ENCODE data around the gene TPM3. TPM values are rescaled to one million over a fixed set of nuclear protein-coding genes. Genes with fewer than 3 reads are reported as not detected.
A peak's percentile ranks its signal among the peaks of the same experiment; 100 is the strongest.
"Not testable (repeated sequence)": the region's sequence is repeated elsewhere in the genome, so short reads cannot be mapped to it uniquely, and the experiment has no call there.

TPM3 gene
- total and polyA plus RNA-seq, 2 donors, result 304 to 315 TPM

DNA sequence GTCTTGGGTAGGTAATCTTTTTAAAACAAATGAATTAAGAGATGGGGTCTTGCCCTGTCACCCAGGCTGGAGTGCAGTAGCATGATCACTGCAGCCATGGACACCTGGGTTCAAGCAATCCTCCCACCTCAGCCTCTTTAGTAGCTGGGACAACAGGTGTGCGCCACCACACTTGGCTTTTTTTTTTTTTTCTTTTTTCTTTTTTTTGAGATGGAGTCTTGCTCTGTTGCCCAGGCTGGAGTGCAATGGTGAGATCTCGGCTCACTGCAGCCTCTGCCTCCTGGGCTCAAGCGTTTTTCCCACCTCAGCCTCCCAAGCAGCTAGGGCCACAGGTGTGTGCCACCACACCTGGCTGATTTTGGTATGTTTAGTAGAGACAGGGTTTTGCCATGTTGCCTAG is 39.2 kb upstream of the TPM3 start:
- DNase-seq (ENCODE audit: low read depth in 6 of 9, low spot score in 9 of 9); H3K4me3 ChIP-seq (ENCODE audit: low read length in 2 of 2); H3K27me3 ChIP-seq (ENCODE audit: control insufficient read depth in 2 of 2, insufficient read depth in 1 of 2, low read length in 1 of 2); H3K4me1 ChIP-seq (ENCODE audit: control insufficient read depth in 2 of 2, insufficient read depth in 2 of 2, low read length in 2 of 2); H3K9me3 ChIP-seq (ENCODE audit: control insufficient read depth in 2 of 2, insufficient read depth in 1 of 2, low read length in 1 of 2); H3K27ac ChIP-seq (ENCODE audit: low read depth in 1 of 2, low read length in 1 of 2): not testable (repeated sequence)
- 100% methylated on average over 3 of the region's 3 CpGs for WGBS
- peaks cover 48 to 89% of the 10 kb centered on the region in 2 donors for H3K36me3 ChIP-seq (ENCODE audit: control insufficient read depth in 2 of 2, insufficient read depth in 2 of 2, low read length in 1 of 2)

GRCh38 chr1:154225370-154225769 is 33.5 kb upstream of the TPM3 start:
- Histone ChIP-seq H3K36me3 (ENCODE audit: control insufficient read depth in 2 of 2, insufficient read depth in 2 of 2, low read length in 1 of 2) (peaks cover 33 to 52% of the 10 kb centered on the region in 2 donors), H3K4me3 (ENCODE audit: low read length in 2 of 2) (no peak overlapping the region), H3K27ac (ENCODE audit: low read depth in 1 of 2, low read length in 1 of 2) (no peak overlapping the region), H3K9me3 (ENCODE audit: control insufficient read depth in 2 of 2, insufficient read depth in 1 of 2, low read length in 1 of 2) (no peaks in the 10 kb centered on the region), H3K27me3 (ENCODE audit: control insufficient read depth in 2 of 2, insufficient read depth in 1 of 2, low read length in 1 of 2) (no peaks in the 10 kb centered on the region), H3K4me1 (ENCODE audit: control insufficient read depth in 2 of 2, insufficient read depth in 2 of 2, low read length in 2 of 2) (peaks cover 0 to 11% of the 10 kb centered on the region in 2 donors)
- WGBS, result 96% methylated on average over 2 of the region's 2 CpGs
- DNase-seq (ENCODE audit: low read depth in 6 of 9, low spot score in 9 of 9), result no peak

GRCh38 chr1:154223621-154224020 is 31.7 kb upstream of the TPM3 start:
- no peak for DNase-seq (ENCODE audit: low read depth in 6 of 9, low spot score in 9 of 9)
- Histone ChIP-seq H3K4me1 (ENCODE audit: control insufficient read depth in 2 of 2, insufficient read depth in 2 of 2, low read length in 2 of 2) (peaks cover 10 to 19% of the 10 kb centered on the region in 2 donors), H3K27me3 (ENCODE audit: control insufficient read depth in 2 of 2, insufficient read depth in 1 of 2, low read length in 1 of 2) (no peaks in the 10 kb centered on the region), H3K9me3 (ENCODE audit: control insufficient read depth in 2 of 2, insufficient read depth in 1 of 2, low read length in 1 of 2) (no peaks in the 10 kb centered on the region), H3K27ac (ENCODE audit: low read depth in 1 of 2, low read length in 1 of 2) (no peak overlapping the region), H3K36me3 (ENCODE audit: control insufficient read depth in 2 of 2, insufficient read depth in 2 of 2, low read length in 1 of 2) (peaks cover 18 to 42% of the 10 kb centered on the region in 2 donors), H3K4me3 (ENCODE audit: low read length in 2 of 2) (no peak overlapping the region)
- 93% methylated on average over 2 of the region's 2 CpGs for WGBS

- H3K4me3 ChIP-seq (ENCODE audit: low read length in 2 of 2), result no peak overlapping the region
- no peaks in the 10 kb centered on the region for H3K9me3 ChIP-seq (ENCODE audit: control insufficient read depth in 2 of 2, insufficient read depth in 1 of 2, low read length in 1 of 2)
- H3K36me3 ChIP-seq (ENCODE audit: control insufficient read depth in 2 of 2, insufficient read depth in 2 of 2, low read length in 1 of 2), result peaks cover 13 to 42% of the 10 kb centered on the region in 2 donors
- no peak overlapping the region for H3K27ac ChIP-seq (ENCODE audit: low read depth in 1 of 2, low read length in 1 of 2)
- H3K4me1 ChIP-seq (ENCODE audit: control insufficient read depth in 2 of 2, insufficient read depth in 2 of 2, low read length in 2 of 2), result peaks cover 12 to 19% of the 10 kb centered on the region in 2 donors
- H3K27me3 ChIP-seq (ENCODE audit: control insufficient read depth in 2 of 2, insufficient read depth in 1 of 2, low read length in 1 of 2), result no peaks in the 10 kb centered on the region
- DNase-seq (ENCODE audit: low read depth in 6 of 9, low spot score in 9 of 9), result no peak
- WGBS, result 99% methylated on average over 1 of the region's 1 CpG
Measured at GRCh38 chr1:154222918-154223317, 31.0 kb upstream of the TPM3 start.

GRCh38 chr1:154222518-154222917 is 30.6 kb upstream of the TPM3 start:
- H3K4me1 ChIP-seq (ENCODE audit: control insufficient read depth in 2 of 2, insufficient read depth in 2 of 2, low read length in 2 of 2), result peaks cover 12 to 19% of the 10 kb centered on the region in 2 donors
- 90% methylated on average over 1 of the region's 1 CpG for WGBS
- no peaks in the 10 kb centered on the region for H3K27me3 ChIP-seq (ENCODE audit: control insufficient read depth in 2 of 2, insufficient read depth in 1 of 2, low read length in 1 of 2)
- no peak overlapping the region for H3K4me3 ChIP-seq (ENCODE audit: low read length in 2 of 2)
- no peak for DNase-seq (ENCODE audit: low read depth in 6 of 9, low spot score in 9 of 9)
- H3K36me3 ChIP-seq (ENCODE audit: control insufficient read depth in 2 of 2, insufficient read depth in 2 of 2, low read length in 1 of 2), result peaks cover 10 to 42% of the 10 kb centered on the region in 2 donors
- H3K9me3 ChIP-seq (ENCODE audit: control insufficient read depth in 2 of 2, insufficient read depth in 1 of 2, low read length in 1 of 2), result no peaks in the 10 kb centered on the region
- no peak overlapping the region for H3K27ac ChIP-seq (ENCODE audit: low read depth in 1 of 2, low read length in 1 of 2)

DNA sequence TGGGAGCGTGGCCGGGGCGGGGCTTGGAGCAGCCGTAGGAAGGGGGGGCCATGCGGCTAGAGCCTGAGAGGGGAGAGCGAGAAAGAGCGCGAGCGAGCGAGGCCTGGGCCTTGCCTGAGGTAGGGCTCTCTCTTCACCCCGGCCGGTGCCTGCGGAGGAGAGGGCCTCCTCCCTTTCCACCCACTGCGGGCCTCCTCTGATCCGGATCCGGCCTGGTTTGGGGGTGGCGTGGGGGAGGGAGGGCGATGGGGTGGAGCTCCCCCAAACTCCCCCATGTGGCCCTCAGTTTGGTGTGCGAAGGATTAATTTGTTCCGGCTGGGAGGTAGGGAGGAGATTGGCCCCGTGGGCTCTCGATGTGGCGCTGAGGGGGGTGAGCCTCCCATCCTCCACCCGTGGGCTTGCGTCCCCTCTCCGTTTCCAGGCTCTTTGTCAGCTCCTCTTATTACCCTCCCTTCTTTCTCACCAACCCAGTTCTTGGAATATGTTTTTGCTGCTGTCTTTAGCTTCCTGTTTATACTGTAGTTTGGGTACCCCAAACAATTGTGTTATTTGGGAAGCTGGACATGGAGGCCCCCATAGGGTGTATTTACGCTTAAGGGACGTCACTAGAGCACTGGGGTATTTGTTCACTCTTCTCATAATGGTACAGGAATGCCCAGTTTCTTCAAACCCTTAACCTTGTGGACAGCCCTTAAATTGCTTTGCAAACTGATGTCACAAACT is 29.5 kb upstream of the TPM3 start:
- Histone ChIP-seq H3K4me3 (ENCODE audit: low read length in 2 of 2) (peak overlapping the region; percentile 85), H3K27me3 (ENCODE audit: control insufficient read depth in 2 of 2, insufficient read depth in 1 of 2, low read length in 1 of 2) (no peaks in the 10 kb centered on the region), H3K27ac (ENCODE audit: low read depth in 1 of 2, low read length in 1 of 2) (peak overlapping the region; percentile 90 to 97), H3K4me1 (ENCODE audit: control insufficient read depth in 2 of 2, insufficient read depth in 2 of 2, low read length in 2 of 2) (peaks cover 12 to 19% of the 10 kb centered on the region in 2 donors), H3K9me3 (ENCODE audit: control insufficient read depth in 2 of 2, insufficient read depth in 1 of 2, low read length in 1 of 2) (no peaks in the 10 kb centered on the region), H3K36me3 (ENCODE audit: control insufficient read depth in 2 of 2, insufficient read depth in 2 of 2, low read length in 1 of 2) (peaks cover 4 to 40% of the 10 kb centered on the region in 2 donors)
- peak in 6 of 9 donors; percentile 38 to 75 (median 42) for DNase-seq (ENCODE audit: low read depth in 6 of 9, low spot score in 9 of 9)
- 1% methylated on average over 28 of the region's 28 CpGs for WGBS

DNA sequence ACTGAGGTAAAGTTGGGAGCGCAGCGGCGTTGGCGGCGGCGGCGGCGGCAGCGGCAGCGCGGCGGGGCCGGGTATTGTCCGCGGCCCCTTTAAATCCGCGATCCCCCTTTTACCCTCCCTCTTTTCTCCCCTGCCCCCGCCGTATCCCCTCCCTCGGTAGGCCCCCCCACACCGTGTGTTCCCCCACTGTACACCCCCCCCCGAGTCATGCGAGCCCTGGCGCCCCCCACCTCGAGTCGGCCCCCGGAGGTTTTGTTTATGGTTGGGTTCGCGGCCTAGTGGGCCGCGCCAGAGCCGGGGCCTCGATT is 29.0 kb upstream of the TPM3 start:
- Histone ChIP-seq H3K9me3 (ENCODE audit: control insufficient read depth in 2 of 2, insufficient read depth in 1 of 2, low read length in 1 of 2) (no peaks in the 10 kb centered on the region), H3K4me3 (ENCODE audit: low read length in 2 of 2) (peak overlapping the region; percentile 85), H3K4me1 (ENCODE audit: control insufficient read depth in 2 of 2, insufficient read depth in 2 of 2, low read length in 2 of 2) (peaks cover 12 to 19% of the 10 kb centered on the region in 2 donors), H3K27ac (ENCODE audit: low read depth in 1 of 2, low read length in 1 of 2) (peak overlapping the region; percentile 90 to 97), H3K27me3 (ENCODE audit: control insufficient read depth in 2 of 2, insufficient read depth in 1 of 2, low read length in 1 of 2) (no peaks in the 10 kb centered on the region), H3K36me3 (ENCODE audit: control insufficient read depth in 2 of 2, insufficient read depth in 2 of 2, low read length in 1 of 2) (peaks cover 4 to 38% of the 10 kb centered on the region in 2 donors)
- under 1% methylated on average over 32 of the region's 33 CpGs for WGBS
- DNase-seq (ENCODE audit: low read depth in 6 of 9, low spot score in 9 of 9), result peak in 1 of 9 donors; percentile 50

- Histone ChIP-seq H3K36me3 (ENCODE audit: control insufficient read depth in 2 of 2, insufficient read depth in 2 of 2, low read length in 1 of 2) (peaks cover 4 to 35% of the 10 kb centered on the region in 2 donors), H3K9me3 (ENCODE audit: control insufficient read depth in 2 of 2, insufficient read depth in 1 of 2, low read length in 1 of 2) (no peaks in the 10 kb centered on the region), H3K4me1 (ENCODE audit: control insufficient read depth in 2 of 2, insufficient read depth in 2 of 2, low read length in 2 of 2) (peaks cover 12 to 19% of the 10 kb centered on the region in 2 donors), H3K4me3 (ENCODE audit: low read length in 2 of 2) (peak within 1 kb of the TSS; percentile 85), H3K27ac (ENCODE audit: low read depth in 1 of 2, low read length in 1 of 2) (peak within 1 kb of the TSS; percentile 94 to 97), H3K27me3 (ENCODE audit: control insufficient read depth in 2 of 2, insufficient read depth in 1 of 2, low read length in 1 of 2) (no peaks in the 10 kb centered on the region)
- under 1% methylated on average over 73 of the region's 73 CpGs for WGBS
- DNase-seq (ENCODE audit: low read depth in 6 of 9, low spot score in 9 of 9), result peak; percentile 96 to 100 (median 99)
Measured at GRCh38 chr1:154220071-154220969, 28.4 kb upstream of the TPM3 start, which contains the start of gene UBAP2L. Gene UBAP2L, plus strand, starts transcription at chr1:154220955. Its CDS starts 4,169 bp downstream, at chr1:154225124.

GRCh38 chr1:154219541-154219940 is 27.6 kb upstream of the TPM3 start:
- Histone ChIP-seq H3K9me3 (ENCODE audit: control insufficient read depth in 2 of 2, insufficient read depth in 1 of 2, low read length in 1 of 2) (no peaks in the 10 kb centered on the region), H3K4me1 (ENCODE audit: control insufficient read depth in 2 of 2, insufficient read depth in 2 of 2, low read length in 2 of 2) (peaks cover 12 to 19% of the 10 kb centered on the region in 2 donors), H3K27me3 (ENCODE audit: control insufficient read depth in 2 of 2, insufficient read depth in 1 of 2, low read length in 1 of 2) (no peaks in the 10 kb centered on the region), H3K4me3 (ENCODE audit: low read length in 2 of 2) (peak overlapping the region; percentile 85), H3K36me3 (ENCODE audit: control insufficient read depth in 2 of 2, insufficient read depth in 2 of 2, low read length in 1 of 2) (peaks cover under 1 to 31% of the 10 kb centered on the region in 2 donors), H3K27ac (ENCODE audit: low read depth in 1 of 2, low read length in 1 of 2) (peak overlapping the region in 1 of 2 donors; percentile 94)
- 23% methylated on average over 5 of the region's 5 CpGs for WGBS
- DNase-seq (ENCODE audit: low read depth in 6 of 9, low spot score in 9 of 9), result peak in 3 of 9 donors; percentile 2 to 32 (median 7)

All from thymus (tissue), 11 donors.